Fibroblast of lung (primary cell): ENCODE data around the gene SEMA4B. TPM values are rescaled to one million over a fixed set of nuclear protein-coding genes. Genes with fewer than 3 reads are reported as not detected.

Experiments used
- DNase-seq, 2 donors: peaks; one replicate each; pipeline versions ENCODE4 v3.0.0 to v3.0.0-alpha.2; 2010; ENCODE audit warnings: low read depth in 2 of 2
- H2AFZ ChIP-seq: 2 replicates; pipeline ENCODE4 v1.5.1; 2012; ENCODE audit warnings: low read length, control low read depth, inconsistent platforms
- H3K27ac ChIP-seq: 2 replicates; pipeline ENCODE4 v1.5.1; 2011; ENCODE audit warnings: low read length, control low read depth; ENCODE audit not compliant: insufficient read depth
- H3K27me3 ChIP-seq: 2 replicates; pipeline ENCODE4 v1.5.1; 2011; ENCODE audit warnings: mild to moderate bottlenecking, low read length; ENCODE audit not compliant: control insufficient read depth, insufficient read depth
- H3K36me3 ChIP-seq: 2 replicates; pipeline ENCODE4 v1.5.1; 2011; ENCODE audit warnings: low read length; ENCODE audit not compliant: control insufficient read depth, insufficient read depth
- H3K4me1 ChIP-seq: 2 replicates; pipeline ENCODE4 v1.5.1; 2011; ENCODE audit warnings: low read length; ENCODE audit not compliant: control insufficient read depth, insufficient read depth; ENCODE audit errors: extremely low read depth
- H3K4me2 ChIP-seq: 2 replicates; pipeline ENCODE4 v1.5.1; 2011; ENCODE audit warnings: low read length, control low read depth; ENCODE audit not compliant: insufficient read depth; ENCODE audit errors: extremely low read depth
- H3K4me3 ChIP-seq, 4 experiments: fragments of 200-600 bp in 1 of 4; sonication (generic) in 1 of 4; replicated peaks in 1 of 4; 2 replicates each; pipeline ENCODE4 v1.5.1; 2011 to 2016; ENCODE audit warnings: low read length in 4 of 4, low read depth in 3 of 4, mild to moderate bottlenecking in 3 of 4, control low read depth in 2 of 4, inconsistent platforms in 1 of 4, mixed read lengths in 1 of 4; ENCODE audit not compliant: insufficient read depth in 1 of 4; ENCODE audit errors: control extremely low read depth in 1 of 4
- H3K79me2 ChIP-seq: 2 replicates; pipeline ENCODE4 v1.5.1; 2012; ENCODE audit warnings: mild to moderate bottlenecking, low read length, inconsistent platforms; ENCODE audit not compliant: control insufficient read depth, insufficient read depth
- H3K9ac ChIP-seq: 2 replicates; pipeline ENCODE4 v1.5.1; 2011; ENCODE audit warnings: mild to moderate bottlenecking, low read length, control low read depth; ENCODE audit not compliant: insufficient read depth
- H3K9me3 ChIP-seq: 2 replicates; pipeline ENCODE4 v1.5.1; 2012; ENCODE audit warnings: low read depth, low read length; ENCODE audit not compliant: control insufficient read depth, insufficient read depth
- H4K20me1 ChIP-seq: 2 replicates; pipeline ENCODE4 v1.5.1; 2011; ENCODE audit warnings: low read length; ENCODE audit not compliant: control insufficient read depth, insufficient read depth; ENCODE audit errors: extremely low read depth
- CTCF ChIP-seq, 2 donors: IDR thresholded peaks in 1 of 2; conservative IDR thresholded peaks in 1 of 2; 1 replicate in 1 of 2; 2 replicates in 1 of 2; pipeline ENCODE4 v1.5.1; 2011 to 2012; ENCODE audit warnings: low read length in 2 of 2, control low read depth in 1 of 2, inconsistent platforms in 1 of 2, low read depth in 1 of 2, mild to moderate bottlenecking in 1 of 2
- EZH2 ChIP-seq: IDR thresholded peaks from 2 replicates; pipeline ENCODE4 v1.5.1; 2012; ENCODE audit warnings: low read length, control low read depth, mild to moderate bottlenecking; ENCODE audit errors: missing control alignments
- polyA plus RNA-seq, 2 donors: library from polyadenylated mRNA; depleted of rRNA in 1 of 2; stranded (reverse) in 1 of 2; unstranded in 1 of 2; fragments of >200 nt; gene quantifications; 2 replicates each; pipeline ENCODE4 v1.2.1, GENCODE V29; 2011 to 2012; ENCODE audit warnings: missing spikeins in 1 of 2
- total RNA-seq: library from RNA; depleted of rRNA; stranded (reverse); fragments of >200 nt; gene quantifications from 2 replicates; pipeline ENCODE4 v1.2.1, GENCODE V29; 2014

SEMA4B gene
- total and polyA plus RNA-seq, 2 donors (not counting 1 experiment from before 2014, with no cell fraction given), result 12.8 to 30.4 TPM

GRCh38 chr15:90205050-90205848 lies 4.1 kb downstream of the SEMA4B start:
- Histone ChIP-seq H4K20me1 (no peaks in the 10 kb centered on the region), H3K79me2 (no peaks in the 10 kb centered on the region)

DNA sequence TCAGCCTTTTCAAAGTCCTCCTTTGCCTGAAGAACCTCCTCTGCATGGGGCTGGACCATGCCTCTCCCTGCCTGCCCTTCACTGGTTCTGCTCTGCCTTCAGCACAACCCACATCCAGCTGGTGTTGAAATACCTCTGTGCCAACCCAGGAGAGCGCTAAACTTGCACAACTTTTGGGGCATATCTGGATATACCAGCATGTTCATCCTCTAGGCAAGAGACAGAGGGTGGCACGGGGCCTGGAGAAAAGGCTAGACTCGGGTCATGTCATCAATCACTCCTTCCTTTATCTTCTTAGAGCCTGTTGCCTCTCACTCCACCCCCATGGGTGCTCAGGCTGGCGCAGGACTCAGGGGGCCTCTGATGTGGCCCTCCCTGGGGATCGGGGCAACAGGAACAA lies 4.8 kb downstream of the SEMA4B start:
- no peak overlapping the region for H3K4me3 ChIP-seq
- no peaks in the 10 kb centered on the region for H3K27me3 ChIP-seq
- H3K36me3 ChIP-seq, result no peaks in the 10 kb centered on the region
- H3K9me3 ChIP-seq, result no peaks in the 10 kb centered on the region
- H3K4me2 ChIP-seq, result no peak overlapping the region
- H3K79me2 ChIP-seq, result no peaks in the 10 kb centered on the region
- H3K4me1 ChIP-seq, result no peaks in the 10 kb centered on the region
- H4K20me1 ChIP-seq, result no peaks in the 10 kb centered on the region
- DNase-seq, result no peak
- H2AFZ ChIP-seq, result no peak overlapping the region
- no peak for TF ChIP-seq EZH2
- no peak overlapping the region for H3K9ac ChIP-seq
- H3K27ac ChIP-seq, result no peak overlapping the region

More at GRCh38 chr15:90205050-90205848, 4.1 kb downstream of the SEMA4B start:
- Histone ChIP-seq H3K4me1 (no peaks in the 10 kb centered on the region), H3K9ac (no peak overlapping the region), H2AFZ (no peak overlapping the region), H3K4me2 (no peak overlapping the region), H3K4me3 (no peak overlapping the region), H3K36me3 (no peaks in the 10 kb centered on the region), H3K27ac (no peak overlapping the region), H3K27me3 (no peaks in the 10 kb centered on the region), H3K9me3 (no peaks in the 10 kb centered on the region)
- TF ChIP-seq EZH2 (no peak), CTCF (conservative IDR thresholded peaks at IDR 0.05 in 1 of 2, IDR thresholded peaks at IDR 0.05 in 1 of 2; ENCODE audit: low read depth in 1 of 2, low read length in 2 of 2) (no peak)
- DNase-seq, result no peak

- no peaks in the 10 kb centered on the region for H3K4me1 ChIP-seq
- TF ChIP-seq CTCF (conservative IDR thresholded peaks at IDR 0.05 in 1 of 2, IDR thresholded peaks at IDR 0.05 in 1 of 2; ENCODE audit: low read depth in 1 of 2, low read length in 2 of 2) (no peak), EZH2 (no peak)
- no peak overlapping the region for H3K4me3 ChIP-seq
- no peaks in the 10 kb centered on the region for H3K27me3 ChIP-seq
- no peaks in the 10 kb centered on the region for H3K79me2 ChIP-seq
- no peaks in the 10 kb centered on the region for H3K36me3 ChIP-seq
- no peak overlapping the region for H3K27ac ChIP-seq
- H3K4me2 ChIP-seq, result no peak overlapping the region
- no peaks in the 10 kb centered on the region for H4K20me1 ChIP-seq
- no peak overlapping the region for H3K9ac ChIP-seq
- H3K9me3 ChIP-seq, result no peaks in the 10 kb centered on the region
- H2AFZ ChIP-seq, result no peak overlapping the region
- no peak for DNase-seq
Observed at GRCh38 chr15:90207252-90207651, 6.1 kb downstream of the SEMA4B start.
